ENCODE results near the gene PRPF8.

PRPF8 gene

DNA sequence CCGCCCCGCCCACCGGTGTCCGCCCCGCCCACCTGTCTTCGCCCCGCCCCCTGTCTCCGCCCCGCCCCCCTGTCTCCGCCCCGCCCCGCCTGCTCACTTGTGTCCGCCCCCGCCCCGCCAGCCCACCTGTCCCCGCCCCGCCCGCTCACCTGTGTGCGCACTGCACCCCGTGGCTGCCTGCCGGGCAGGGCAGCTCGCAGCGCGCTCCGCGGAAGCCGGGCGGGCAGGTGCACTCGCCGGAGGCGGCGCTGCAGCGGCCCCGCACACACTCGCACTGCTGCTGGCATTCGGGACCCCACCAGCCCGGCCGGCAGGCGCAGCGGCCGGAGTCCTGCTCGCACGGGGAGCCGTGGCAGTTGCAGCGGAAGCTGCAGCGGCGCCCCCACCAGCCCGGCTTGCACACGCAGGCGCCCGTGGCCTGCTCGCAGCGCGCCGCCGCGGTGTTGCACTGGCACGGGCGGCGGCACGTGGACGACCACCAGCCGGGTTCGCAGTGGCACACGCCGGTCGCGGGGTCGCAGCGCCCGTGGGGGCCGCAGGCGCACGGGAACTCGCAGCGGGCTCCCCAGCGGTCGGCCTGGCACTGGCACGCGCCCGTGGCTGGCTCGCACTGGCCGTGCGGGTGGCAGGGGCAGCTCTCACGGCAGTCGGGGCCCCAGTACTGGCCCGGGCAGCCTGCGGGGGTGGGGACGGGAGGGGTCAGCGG, 41.2 kb downstream of the PRPF8 start:
- peak overlapping the region; percentile 44; the same call in 1 of the 2 replicates for H3K27ac ChIP-seq (ENCODE audit: low read length)
- peak overlapping the region; percentile 59 for H3K9ac ChIP-seq (ENCODE audit: low read length)
- no peaks in the 10 kb centered on the region for H3K27me3 ChIP-seq (ENCODE audit: low read depth, low read length)
- H3K4me2 ChIP-seq (ENCODE audit: low read length) = peak overlapping the region; percentile 91
- H3K36me3 ChIP-seq (replicated peaks; ENCODE audit: low read depth, low read length) = no peaks in the 10 kb centered on the region
- no peaks in the 10 kb centered on the region for H4K20me1 ChIP-seq (ENCODE audit: insufficient read depth, low read length)
- TF ChIP-seq, protein P1, sequence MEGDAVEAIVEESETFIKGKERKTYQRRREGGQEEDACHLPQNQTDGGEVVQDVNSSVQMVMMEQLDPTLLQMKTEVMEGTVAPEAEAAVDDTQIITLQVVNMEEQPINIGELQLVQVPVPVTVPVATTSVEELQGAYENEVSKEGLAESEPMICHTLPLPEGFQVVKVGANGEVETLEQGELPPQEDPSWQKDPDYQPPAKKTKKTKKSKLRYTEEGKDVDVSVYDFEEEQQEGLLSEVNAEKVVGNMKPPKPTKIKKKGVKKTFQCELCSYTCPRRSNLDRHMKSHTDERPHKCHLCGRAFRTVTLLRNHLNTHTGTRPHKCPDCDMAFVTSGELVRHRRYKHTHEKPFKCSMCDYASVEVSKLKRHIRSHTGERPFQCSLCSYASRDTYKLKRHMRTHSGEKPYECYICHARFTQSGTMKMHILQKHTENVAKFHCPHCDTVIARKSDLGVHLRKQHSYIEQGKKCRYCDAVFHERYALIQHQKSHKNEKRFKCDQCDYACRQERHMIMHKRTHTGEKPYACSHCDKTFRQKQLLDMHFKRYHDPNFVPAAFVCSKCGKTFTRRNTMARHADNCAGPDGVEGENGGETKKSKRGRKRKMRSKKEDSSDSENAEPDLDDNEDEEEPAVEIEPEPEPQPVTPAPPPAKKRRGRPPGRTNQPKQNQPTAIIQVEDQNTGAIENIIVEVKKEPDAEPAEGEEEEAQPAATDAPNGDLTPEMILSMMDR (IDR thresholded peaks at IDR 0.05; ENCODE audit: low read depth, low read length) = peak; percentile 14; the same call in 1 of the 2 replicates
- no peak for TF ChIP-seq EZH2phosphoT487 (IDR thresholded peaks at IDR 0.05; ENCODE audit: low read depth)
- no peak overlapping the region for H2AFZ ChIP-seq (ENCODE audit: low read depth, low read length)
- no peaks in the 10 kb centered on the region for H3K79me2 ChIP-seq (ENCODE audit: low read length)
- H3K4me1 ChIP-seq (ENCODE audit: low read length) = peaks cover 16% of the 10 kb centered on the region
- peak overlapping the region; percentile 79 for H3K4me3 ChIP-seq (ENCODE audit: low read length)
- H3K9me3 ChIP-seq (ENCODE audit: insufficient read depth, low read length) = no peaks in the 10 kb centered on the region

DNA sequence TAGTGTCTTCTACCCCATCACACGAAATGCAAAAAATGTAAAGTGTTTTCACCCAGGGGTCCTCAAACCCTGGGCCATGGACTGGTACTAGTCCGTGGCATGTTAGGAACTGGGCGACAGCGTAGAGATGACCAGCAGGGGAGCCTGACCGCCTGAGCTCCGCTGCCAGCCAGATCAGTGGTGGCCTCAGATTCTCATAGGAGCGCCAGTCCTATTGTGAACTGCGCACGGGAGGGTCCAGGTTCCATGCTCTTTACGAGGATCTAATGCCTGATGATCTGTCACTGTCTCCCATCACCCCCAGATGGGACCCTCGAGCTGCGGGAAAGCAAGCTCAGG, 43.6 kb downstream of the PRPF8 start:
- Histone ChIP-seq H3K9me3 (ENCODE audit: insufficient read depth, low read length) (no peaks in the 10 kb centered on the region), H3K4me2 (ENCODE audit: low read length) (no peak overlapping the region), H3K27me3 (ENCODE audit: low read depth, low read length) (no peaks in the 10 kb centered on the region), H3K36me3 (replicated peaks; ENCODE audit: low read depth, low read length) (no peaks in the 10 kb centered on the region), H3K9ac (ENCODE audit: low read length) (no peak overlapping the region), H3K4me3 (ENCODE audit: low read length) (no peak overlapping the region), H2AFZ (ENCODE audit: low read depth, low read length) (no peak overlapping the region), H3K79me2 (ENCODE audit: low read length) (no peaks in the 10 kb centered on the region), H3K4me1 (ENCODE audit: low read length) (peaks cover 14% of the 10 kb centered on the region), H4K20me1 (ENCODE audit: insufficient read depth, low read length) (no peaks in the 10 kb centered on the region), H3K27ac (ENCODE audit: low read length) (no peak overlapping the region)
- no peak for TF ChIP-seq EZH2phosphoT487 (IDR thresholded peaks at IDR 0.05; ENCODE audit: low read depth)
- TF ChIP-seq, protein P1 (IDR thresholded peaks at IDR 0.05; ENCODE audit: low read depth, low read length) = no peak

DNA sequence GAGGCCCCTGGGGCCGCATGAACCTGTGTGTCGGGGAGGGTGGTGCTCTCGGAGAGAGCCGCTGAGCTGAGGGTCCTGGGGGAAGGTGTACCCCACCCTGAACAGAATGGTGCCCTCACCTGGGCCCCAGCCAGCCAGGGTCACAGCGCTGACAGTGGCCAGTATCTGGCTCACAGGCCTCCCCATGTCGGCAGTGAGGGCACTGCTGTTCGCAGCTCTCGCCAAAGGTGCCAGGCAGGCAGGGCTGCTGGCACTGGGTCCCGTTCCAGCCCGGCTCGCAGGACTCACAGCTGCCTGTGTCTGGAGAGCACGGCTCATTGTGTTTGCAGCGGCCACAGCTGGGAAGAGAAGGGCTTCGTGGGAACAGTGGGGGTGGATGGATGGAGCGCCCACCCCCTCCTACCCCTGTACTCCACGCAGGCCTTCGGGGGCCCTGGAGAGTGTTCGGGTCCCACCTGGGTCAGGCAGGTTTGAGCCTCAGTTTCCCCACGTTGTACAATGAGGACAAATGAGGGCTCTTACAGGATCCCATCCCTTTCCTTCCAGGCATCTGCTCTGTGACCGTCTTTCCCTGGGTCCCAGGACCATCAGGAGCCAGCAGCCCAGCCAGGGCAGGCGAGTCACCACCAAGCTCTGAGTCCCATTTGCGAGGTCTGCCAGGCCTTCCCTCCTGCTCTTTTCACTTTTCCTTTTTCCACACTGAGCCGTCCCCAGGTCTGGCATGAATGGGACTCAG, 44.2 kb downstream of the PRPF8 start:
- Histone ChIP-seq H3K4me3 (ENCODE audit: low read length) (no peak overlapping the region), H3K27me3 (ENCODE audit: low read depth, low read length) (no peaks in the 10 kb centered on the region), H3K4me1 (ENCODE audit: low read length) (peaks cover 14% of the 10 kb centered on the region), H3K27ac (ENCODE audit: low read length) (no peak overlapping the region), H2AFZ (ENCODE audit: low read depth, low read length) (no peak overlapping the region), H3K9ac (ENCODE audit: low read length) (no peak overlapping the region), H3K36me3 (replicated peaks; ENCODE audit: low read depth, low read length) (no peaks in the 10 kb centered on the region), H4K20me1 (ENCODE audit: insufficient read depth, low read length) (no peaks in the 10 kb centered on the region), H3K79me2 (ENCODE audit: low read length) (no peaks in the 10 kb centered on the region), H3K4me2 (ENCODE audit: low read length) (no peak overlapping the region), H3K9me3 (ENCODE audit: insufficient read depth, low read length) (no peaks in the 10 kb centered on the region)
- TF ChIP-seq, protein P1 (IDR thresholded peaks at IDR 0.05; ENCODE audit: low read depth, low read length) = no peak
- TF ChIP-seq EZH2phosphoT487 (IDR thresholded peaks at IDR 0.05; ENCODE audit: low read depth) = no peak

DNA sequence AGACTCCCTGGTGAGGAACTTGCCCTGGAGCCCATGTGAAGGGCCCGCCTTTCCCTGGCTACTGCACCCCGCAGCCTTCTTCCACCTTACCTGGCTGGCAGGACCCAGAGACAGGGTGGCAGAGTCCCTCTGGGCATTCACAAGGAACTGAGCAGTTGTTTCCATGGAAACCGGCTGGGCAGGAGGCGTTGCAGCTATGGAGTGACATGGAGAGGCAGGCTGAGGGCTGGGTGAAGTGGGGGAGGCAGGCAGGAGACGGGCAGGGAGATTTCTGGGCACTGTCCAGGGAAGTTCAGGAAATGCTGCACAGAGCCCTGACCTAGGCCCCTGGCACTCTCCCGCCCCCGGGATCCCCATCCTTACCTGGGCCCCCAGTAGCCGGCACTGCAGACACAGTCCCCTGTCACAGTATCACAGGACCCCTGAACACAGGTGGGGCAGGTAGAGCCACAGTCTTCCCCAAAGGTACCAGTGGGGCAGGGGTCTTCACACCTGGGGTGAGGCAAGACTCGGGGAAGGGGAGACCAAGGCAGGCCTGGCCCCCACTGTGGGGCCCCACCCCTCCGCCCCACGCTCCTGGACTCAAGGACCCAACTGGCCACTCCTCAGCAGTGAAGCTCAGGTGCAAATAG, 45.0 kb downstream of the PRPF8 start:
- Histone ChIP-seq H3K4me3 (ENCODE audit: low read length) (no peak overlapping the region), H3K9me3 (ENCODE audit: insufficient read depth, low read length) (no peaks in the 10 kb centered on the region), H3K79me2 (ENCODE audit: low read length) (no peaks in the 10 kb centered on the region), H2AFZ (ENCODE audit: low read depth, low read length) (no peak overlapping the region), H4K20me1 (ENCODE audit: insufficient read depth, low read length) (no peaks in the 10 kb centered on the region), H3K4me2 (ENCODE audit: low read length) (no peak overlapping the region), H3K4me1 (ENCODE audit: low read length) (peaks cover 8% of the 10 kb centered on the region), H3K9ac (ENCODE audit: low read length) (no peak overlapping the region), H3K27ac (ENCODE audit: low read length) (no peak overlapping the region), H3K36me3 (replicated peaks; ENCODE audit: low read depth, low read length) (no peaks in the 10 kb centered on the region), H3K27me3 (ENCODE audit: low read depth, low read length) (no peaks in the 10 kb centered on the region)
- TF ChIP-seq, protein P1 (IDR thresholded peaks at IDR 0.05; ENCODE audit: low read depth, low read length) = no peak
- no peak for TF ChIP-seq EZH2phosphoT487 (IDR thresholded peaks at IDR 0.05; ENCODE audit: low read depth)

Measured in OCI-LY3 (cell line).